ENCODE measurements around the gene CAPN5. TPM values are rescaled to one million over a fixed set of nuclear protein-coding genes. Genes with fewer than 3 reads are reported as not detected.

Gene CAPN5
- total RNA-seq, 1 donor from 2014 or later, result 5.1 TPM

GRCh38 chr11:77165066-77165465 lies 98.3 kb downstream of the CAPN5 start:
- no peak for DNase-seq (ENCODE audit: low spot score)

GRCh38 chr11:77166021-77166420 lies 99.2 kb downstream of the CAPN5 start:
- no peak for DNase-seq (ENCODE audit: low spot score)

- DNase-seq (ENCODE audit: low spot score), result no peak
These were observed 100.4 kb downstream of the CAPN5 start for GRCh38 chr11:77167111-77167626.

GRCh38 chr11:77167791-77168190 lies 101.0 kb downstream of the CAPN5 start:
- DNase-seq (ENCODE audit: low spot score), result no peak

- no peak for DNase-seq (ENCODE audit: low spot score)
These were observed 103.3 kb downstream of the CAPN5 start for GRCh38 chr11:77170107-77170506.

GRCh38 chr11:77171254-77171653 lies 104.5 kb downstream of the CAPN5 start:
- no peak for DNase-seq (ENCODE audit: low spot score)

GRCh38 chr11:77171885-77172665 lies 105.3 kb downstream of the CAPN5 start:
- no peak for DNase-seq (ENCODE audit: low spot score)

- no peak for DNase-seq (ENCODE audit: low spot score)
These were observed 105.9 kb downstream of the CAPN5 start for GRCh38 chr11:77172666-77172982.

- no peak for DNase-seq (ENCODE audit: low spot score)
These were observed 106.7 kb downstream of the CAPN5 start for GRCh38 chr11:77173494-77173893.

GRCh38 chr11:77174559-77174958 lies 107.8 kb downstream of the CAPN5 start:
- DNase-seq (ENCODE audit: low spot score), result no peak

- DNase-seq (ENCODE audit: low spot score), result no peak
These were observed 108.5 kb downstream of the CAPN5 start for GRCh38 chr11:77175021-77175842.

Other genes starting within 250 kb of the CAPN5 start
- 46.5 TPM for gene ACER3, start 206.1 kb upstream of the CAPN5 start, total RNA-seq
- not detected for gene B3GNT6, start 32.6 kb upstream of the CAPN5 start, total RNA-seq
- not detected for gene OMP, start 35.9 kb downstream of the CAPN5 start, total RNA-seq
- gene MYO7A, start 61.3 kb downstream of the CAPN5 start, total RNA-seq, result 23.2 TPM
- not detected for gene GDPD4, start 234.7 kb downstream of the CAPN5 start, total RNA-seq